DOHH2 (cell line): ENCODE results near the gene TBC1D24.
"Not testable (repeated sequence)": the region's sequence is repeated elsewhere in the genome, so short reads cannot be mapped to it uniquely, and the experiment has no call there.

Source experiments
- H3F3A ChIP-seq: fragments of 200-600 bp; sonication (generic), shearing (Covaris generic); 2 replicates; pipeline ENCODE4 v1.6.0; 2016; ENCODE audit warnings: antibody characterized with exemption, mild to moderate bottlenecking; ENCODE audit not compliant: control insufficient read depth, insufficient read depth
- H3K27ac ChIP-seq: fragments of 200-600 bp; sonication (generic); 2 replicates; pipeline ENCODE4 v1.5.1; 2014; ENCODE audit warnings: low read depth, mild to moderate bottlenecking, low read length, moderate library complexity
- H3K27me3 ChIP-seq: fragments of 200-600 bp; sonication (generic); 2 replicates; pipeline ENCODE4 v1.6.1; 2014; ENCODE audit warnings: mild to moderate bottlenecking, low read length, mixed read lengths; ENCODE audit not compliant: control insufficient read depth
- H3K36me3 ChIP-seq: fragments of 200-600 bp; sonication (generic); 2 replicates; pipeline ENCODE4 v1.6.1; 2014; ENCODE audit warnings: mild to moderate bottlenecking, low read length, moderate library complexity, mixed read lengths; ENCODE audit not compliant: control insufficient read depth
- H3K4me1 ChIP-seq: fragments of 200-600 bp; sonication (generic); 2 replicates; pipeline ENCODE4 v1.6.1; 2014; ENCODE audit warnings: mild to moderate bottlenecking, low read length, mixed read lengths; ENCODE audit not compliant: control insufficient read depth
- H3K4me2 ChIP-seq: fragments of 200-600 bp; sonication (generic); 2 replicates; pipeline ENCODE4 v1.6.0; 2014; ENCODE audit warnings: mild to moderate bottlenecking, low read length, moderate library complexity
- H3K4me3 ChIP-seq: fragments of 200-600 bp; sonication (generic); 2 replicates; pipeline ENCODE4 v1.5.1; 2014; ENCODE audit warnings: mild to moderate bottlenecking, low read length, mixed read lengths
- H3K79me2 ChIP-seq: fragments of 200-600 bp; sonication (generic); 2 replicates; pipeline ENCODE4 v1.6.1; 2014; ENCODE audit warnings: mild to moderate bottlenecking, low read length, mixed read lengths; ENCODE audit not compliant: control insufficient read depth
- H3K9me2 ChIP-seq: fragments of 200-600 bp; sonication (generic); replicated peaks from 2 replicates; pipeline ENCODE4 v1.6.1; 2014; ENCODE audit warnings: mild to moderate bottlenecking, low read length, mixed read lengths; ENCODE audit not compliant: control insufficient read depth
- H3K9me3 ChIP-seq: fragments of 200-600 bp; sonication (generic); 2 replicates; pipeline ENCODE4 v1.6.1; 2014; ENCODE audit warnings: antibody characterized with exemption, low read length, mixed read lengths; ENCODE audit not compliant: control insufficient read depth, insufficient read depth
- H4K20me1 ChIP-seq: fragments of 200-600 bp; sonication (generic); 2 replicates; pipeline ENCODE4 v1.6.0; 2014; ENCODE audit warnings: low read depth, mild to moderate bottlenecking, antibody characterized with exemption, low read length, moderate library complexity; ENCODE audit not compliant: control insufficient read depth, insufficient read depth
- EZH2phosphoT487 ChIP-seq: fragments of 200-600 bp; sonication (generic); IDR thresholded peaks from 2 replicates; pipeline ENCODE4 v1.6.1; 2017; ENCODE audit warnings: borderline replicate concordance, mild to moderate bottlenecking, antibody characterized with exemption, low read length, moderate library complexity, mixed read lengths
- TF ChIP-seq, protein P1 (sequence below): fragments of 200-600 bp; sonication (generic); IDR thresholded peaks from one replicate; pipeline ENCODE4 v1.5.1; 2014; ENCODE audit warnings: antibody characterized with exemption, mild to moderate bottlenecking, low read depth, low read length; ENCODE audit not compliant: poor library complexity, severe bottlenecking

Gene TBC1D24

DNA sequence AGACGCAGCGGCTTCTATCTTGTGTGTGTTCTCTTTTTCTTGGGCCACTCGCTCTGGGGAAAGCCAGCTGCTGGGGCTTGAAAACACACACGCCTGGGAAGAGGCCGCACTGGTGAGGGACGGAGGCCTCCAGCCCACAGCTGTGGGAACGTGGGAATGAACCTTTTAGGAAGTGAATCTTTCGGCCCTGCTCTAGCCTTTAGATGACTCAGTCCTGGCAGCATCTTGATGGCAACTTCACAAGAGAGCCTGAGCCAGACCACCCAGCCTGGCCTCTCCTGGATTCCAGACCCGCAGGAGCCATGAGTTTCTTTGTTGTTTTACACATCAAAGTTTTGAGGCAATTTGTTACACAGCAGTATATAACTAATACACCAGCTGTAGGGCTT, 60.7 kb downstream of the TBC1D24 start:
- H3K79me2 ChIP-seq: peaks cover 22% of the 10 kb centered on the region
- H3K4me3 ChIP-seq: no peak overlapping the region
- H3K9me3 ChIP-seq: no peaks in the 10 kb centered on the region
- no peaks in the 10 kb centered on the region for H3K9me2 ChIP-seq
- no peaks in the 10 kb centered on the region for H3K27me3 ChIP-seq
- H3K36me3 ChIP-seq: peaks cover 11% of the 10 kb centered on the region
- peaks cover 5% of the 10 kb centered on the region for H4K20me1 ChIP-seq
- TF ChIP-seq, protein P1, sequence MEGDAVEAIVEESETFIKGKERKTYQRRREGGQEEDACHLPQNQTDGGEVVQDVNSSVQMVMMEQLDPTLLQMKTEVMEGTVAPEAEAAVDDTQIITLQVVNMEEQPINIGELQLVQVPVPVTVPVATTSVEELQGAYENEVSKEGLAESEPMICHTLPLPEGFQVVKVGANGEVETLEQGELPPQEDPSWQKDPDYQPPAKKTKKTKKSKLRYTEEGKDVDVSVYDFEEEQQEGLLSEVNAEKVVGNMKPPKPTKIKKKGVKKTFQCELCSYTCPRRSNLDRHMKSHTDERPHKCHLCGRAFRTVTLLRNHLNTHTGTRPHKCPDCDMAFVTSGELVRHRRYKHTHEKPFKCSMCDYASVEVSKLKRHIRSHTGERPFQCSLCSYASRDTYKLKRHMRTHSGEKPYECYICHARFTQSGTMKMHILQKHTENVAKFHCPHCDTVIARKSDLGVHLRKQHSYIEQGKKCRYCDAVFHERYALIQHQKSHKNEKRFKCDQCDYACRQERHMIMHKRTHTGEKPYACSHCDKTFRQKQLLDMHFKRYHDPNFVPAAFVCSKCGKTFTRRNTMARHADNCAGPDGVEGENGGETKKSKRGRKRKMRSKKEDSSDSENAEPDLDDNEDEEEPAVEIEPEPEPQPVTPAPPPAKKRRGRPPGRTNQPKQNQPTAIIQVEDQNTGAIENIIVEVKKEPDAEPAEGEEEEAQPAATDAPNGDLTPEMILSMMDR: no peak
- no peak for TF ChIP-seq EZH2phosphoT487
- H3K4me2 ChIP-seq: no peak overlapping the region
- H3K27ac ChIP-seq: no peak overlapping the region
- H3F3A ChIP-seq: peaks cover 6% of the 10 kb centered on the region
- H3K4me1 ChIP-seq: peaks cover 45% of the 10 kb centered on the region

DNA sequence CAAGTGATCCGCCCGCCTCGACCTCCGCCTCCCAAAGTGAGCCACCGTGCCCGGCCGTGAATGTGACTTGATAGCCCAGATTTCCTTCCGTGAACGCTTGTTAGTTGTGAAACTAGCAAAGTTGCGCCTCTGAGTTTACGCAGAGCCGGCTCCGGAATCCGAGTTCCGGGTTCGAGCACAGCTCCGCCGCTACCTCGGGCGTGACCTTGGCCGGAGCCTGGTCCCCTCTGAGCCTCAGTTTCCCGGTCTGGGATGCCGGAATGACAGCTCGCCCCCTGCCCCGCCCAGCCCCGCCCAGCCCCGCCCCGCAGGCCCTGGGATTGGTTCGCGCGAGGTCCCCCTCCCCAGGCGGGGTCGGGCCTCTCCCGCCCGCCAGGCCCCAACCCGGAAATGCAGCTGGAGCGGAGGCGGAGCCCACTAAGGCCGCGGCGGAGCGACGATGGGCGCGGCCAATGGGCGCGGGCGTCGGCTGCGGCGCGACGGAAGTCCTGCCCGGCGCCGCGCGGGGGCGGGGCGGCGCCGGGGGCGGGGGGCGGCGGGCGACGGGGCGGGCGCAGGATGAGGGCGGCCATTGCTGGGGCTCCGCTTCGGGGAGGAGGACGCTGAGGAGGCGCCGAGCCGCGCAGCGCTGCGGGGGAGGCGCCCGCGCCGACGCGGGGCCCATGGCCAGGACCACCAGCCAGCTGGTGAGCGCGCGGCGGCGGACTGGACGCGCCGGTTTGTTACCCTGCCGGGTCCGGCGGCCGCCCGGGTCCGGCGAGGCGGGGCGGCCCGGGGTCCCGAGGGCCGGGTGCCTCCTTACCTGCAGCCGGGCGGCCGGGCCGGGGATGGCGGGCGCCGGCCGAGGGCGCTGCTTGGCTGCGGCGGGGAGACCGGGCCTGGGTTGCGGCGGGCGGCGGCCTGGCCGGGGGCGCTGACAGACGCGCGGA, 62.8 kb downstream of the TBC1D24 start, which contains the start of gene PDPK1:
Gene PDPK1 (plus strand): TSS at position 571 of the 929 bp plus-strand sequence. CDS start 92 bp downstream, at position 663.
- H3K4me3 ChIP-seq: peak within 1 kb of the TSS; percentile 94
- H3K4me1 ChIP-seq: peaks cover 44% of the 10 kb centered on the region
- H3K27me3 ChIP-seq: no peaks in the 10 kb centered on the region
- peak within 1 kb of the TSS; percentile 92 for H3K4me2 ChIP-seq
- H3K79me2 ChIP-seq: peaks cover 40% of the 10 kb centered on the region
- no peaks in the 10 kb centered on the region for H3K9me2 ChIP-seq
- peaks cover 3% of the 10 kb centered on the region for H3F3A ChIP-seq
- H3K9me3 ChIP-seq: no peaks in the 10 kb centered on the region
- H3K36me3 ChIP-seq: peaks cover 17% of the 10 kb centered on the region
- H3K27ac ChIP-seq: peak within 1 kb of the TSS; percentile 59
- TF ChIP-seq, protein P1: no peak
- no peak for TF ChIP-seq EZH2phosphoT487
- peaks cover 5% of the 10 kb centered on the region for H4K20me1 ChIP-seq

DNA sequence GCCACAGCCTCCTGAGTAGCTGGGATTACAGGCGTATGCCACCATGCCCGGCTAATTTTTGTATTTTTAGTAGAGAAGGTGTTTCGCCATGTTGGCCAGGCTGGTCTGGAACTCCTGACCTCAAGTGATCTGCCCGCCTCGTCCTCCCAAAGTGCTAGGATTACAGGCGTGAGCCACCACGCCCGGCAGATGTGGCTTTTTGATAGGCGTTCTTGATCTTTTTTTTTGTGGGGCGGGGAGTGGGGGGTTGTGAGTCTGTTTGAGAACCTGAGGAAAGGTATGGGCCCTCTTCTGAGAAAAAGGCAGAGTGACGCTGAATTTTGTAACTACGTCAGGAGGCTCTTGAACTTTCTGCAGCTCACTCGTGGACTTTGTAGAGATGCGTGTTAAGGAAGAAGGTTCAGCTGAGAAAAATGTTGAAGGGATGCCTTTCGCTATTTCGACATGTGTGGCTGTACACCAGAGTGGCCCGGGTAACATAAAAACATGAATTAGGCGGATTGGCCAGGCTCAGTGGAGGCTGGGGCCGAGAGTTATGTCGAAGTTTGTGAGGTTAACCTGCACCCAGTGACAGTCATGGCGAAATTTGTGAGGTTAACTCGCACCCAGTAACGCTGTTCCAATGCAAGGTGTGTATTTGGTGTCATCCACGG, 64.4 kb downstream of the TBC1D24 start:
- Histone ChIP-seq H3K4me3 (peak overlapping the region; percentile 75), H3K79me2 (peaks cover 49% of the 10 kb centered on the region), H3K36me3 (peaks cover 17% of the 10 kb centered on the region)

More for the DNA sequence above, 64.4 kb downstream of the TBC1D24 start:
- H3K4me2 ChIP-seq: peak overlapping the region; percentile 76
- H3K9me3 ChIP-seq, H3K9me2 ChIP-seq, H3F3A ChIP-seq, H4K20me1 ChIP-seq, H3K27ac ChIP-seq, H3K27me3 ChIP-seq: not testable (repeated sequence)
- peaks cover 35% of the 10 kb centered on the region for H3K4me1 ChIP-seq
